Measurements from ENCODE around the gene PATZ1. TPM values are rescaled to one million over a fixed set of nuclear protein-coding genes. Genes with fewer than 3 reads are reported as not detected.

Gene PATZ1
- total and polyA plus RNA-seq, 2 donors = 17.6 to 25.6 TPM

GRCh38 chr22:31288496-31289240 is 57.5 kb downstream of the PATZ1 start:
- WGBS = 81% methylated on average over 5 of the region's 5 CpGs
- H3K27ac ChIP-seq (ENCODE audit: low read depth) = peak overlapping the region; percentile 76
- peaks cover 5% of the 10 kb centered on the region for H3K36me3 ChIP-seq (ENCODE audit: insufficient read depth)
- no peaks in the 10 kb centered on the region for H3K4me1 ChIP-seq (ENCODE audit: insufficient read depth)
- H3K4me3 ChIP-seq (ENCODE audit: low read depth, low read length) = peak overlapping the region; percentile 68
- no peak for DNase-seq (ENCODE audit: extremely low spot score)

DNA sequence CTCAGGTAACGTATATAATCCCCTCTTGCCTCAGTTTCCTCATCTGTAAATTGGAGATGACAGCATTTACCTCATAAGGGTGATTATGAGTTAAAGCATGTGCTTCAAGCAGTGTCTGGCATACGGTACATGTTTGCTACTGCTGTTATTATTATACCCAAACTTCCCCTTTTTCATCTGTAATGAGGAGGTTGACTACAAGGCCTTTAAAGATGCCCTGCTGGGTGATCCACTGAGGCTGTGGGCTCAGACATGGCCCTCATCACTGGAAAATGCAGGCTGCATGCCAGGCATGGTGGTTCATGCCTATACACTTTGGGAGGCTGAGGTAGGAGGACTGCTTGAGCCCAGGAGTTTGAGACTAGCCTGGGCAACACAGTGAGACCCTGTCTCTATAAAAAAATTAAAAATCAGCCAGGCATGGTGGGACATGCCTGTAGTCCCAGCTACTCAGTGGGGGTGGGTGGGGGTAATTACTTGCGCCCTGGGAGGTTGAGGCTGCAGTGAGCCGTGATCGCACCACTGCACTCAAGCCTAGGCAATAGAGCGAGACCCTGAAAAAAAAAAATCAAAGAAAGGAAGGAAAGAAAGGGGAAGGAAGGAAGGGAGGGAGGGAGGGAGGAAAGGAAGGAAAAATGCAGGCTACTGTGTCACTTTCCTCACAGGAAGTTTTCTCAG is 58.2 kb downstream of the PATZ1 start:
- peaks cover 5% of the 10 kb centered on the region for H3K36me3 ChIP-seq (ENCODE audit: insufficient read depth)
- DNase-seq (ENCODE audit: extremely low spot score) = no peak
- 86% methylated on average over 6 of the region's 6 CpGs for WGBS
- H3K4me1 ChIP-seq (ENCODE audit: insufficient read depth) = no peaks in the 10 kb centered on the region
- no peak overlapping the region for H3K4me3 ChIP-seq (ENCODE audit: low read depth, low read length)
- H3K27ac ChIP-seq (ENCODE audit: low read depth) = no peak overlapping the region

DNA sequence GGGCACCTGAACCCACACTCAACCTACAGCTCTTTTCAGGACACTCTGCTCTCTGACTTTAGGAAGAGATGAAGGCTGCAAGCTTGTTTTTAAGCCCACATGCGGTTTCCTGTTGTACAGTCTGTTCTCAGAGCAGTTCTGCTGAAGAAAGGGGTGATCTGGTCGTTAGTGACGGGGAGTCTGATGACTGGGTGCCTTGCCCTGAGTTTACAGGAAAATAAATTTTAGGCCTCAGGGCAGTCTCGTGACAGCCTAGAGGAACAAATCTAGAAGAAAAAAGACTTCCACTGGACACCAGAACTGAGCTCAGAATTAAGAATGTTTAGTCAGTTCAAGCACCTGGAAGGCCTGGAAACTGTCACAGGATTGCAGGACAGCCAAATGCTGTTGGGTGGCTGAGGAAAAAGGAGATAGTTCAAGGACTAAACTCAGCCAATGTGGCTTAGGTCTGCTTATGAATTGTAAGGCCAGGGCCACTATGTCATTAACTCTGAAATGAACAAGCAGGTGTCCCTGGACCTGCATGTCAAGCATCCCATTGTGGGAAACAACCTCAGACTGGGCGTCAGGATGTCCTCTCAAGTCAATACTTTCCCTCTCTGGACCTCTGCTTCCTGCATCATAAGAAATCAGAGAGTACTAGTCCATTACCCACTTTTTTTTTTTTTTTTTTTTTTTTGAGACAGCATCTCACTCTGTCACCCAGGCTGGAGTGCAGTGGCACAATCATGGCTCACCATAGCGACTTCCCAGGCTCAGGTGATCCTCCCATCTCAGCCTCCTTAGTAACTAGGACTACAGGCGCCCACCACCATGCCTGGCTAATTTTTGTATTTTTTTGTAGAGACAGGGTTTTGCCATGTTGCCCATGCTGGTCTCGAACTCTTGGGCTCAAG is 59.5 kb downstream of the PATZ1 start:
- 73% methylated on average over 8 of the region's 8 CpGs for WGBS
- Histone ChIP-seq H3K4me3 (ENCODE audit: low read depth, low read length) (no peak overlapping the region), H3K36me3 (ENCODE audit: insufficient read depth) (peaks cover 5% of the 10 kb centered on the region), H3K27ac (ENCODE audit: low read depth) (peak overlapping the region; percentile 65), H3K4me1 (ENCODE audit: insufficient read depth) (no peaks in the 10 kb centered on the region)
- no peak for DNase-seq (ENCODE audit: extremely low spot score)

DNA sequence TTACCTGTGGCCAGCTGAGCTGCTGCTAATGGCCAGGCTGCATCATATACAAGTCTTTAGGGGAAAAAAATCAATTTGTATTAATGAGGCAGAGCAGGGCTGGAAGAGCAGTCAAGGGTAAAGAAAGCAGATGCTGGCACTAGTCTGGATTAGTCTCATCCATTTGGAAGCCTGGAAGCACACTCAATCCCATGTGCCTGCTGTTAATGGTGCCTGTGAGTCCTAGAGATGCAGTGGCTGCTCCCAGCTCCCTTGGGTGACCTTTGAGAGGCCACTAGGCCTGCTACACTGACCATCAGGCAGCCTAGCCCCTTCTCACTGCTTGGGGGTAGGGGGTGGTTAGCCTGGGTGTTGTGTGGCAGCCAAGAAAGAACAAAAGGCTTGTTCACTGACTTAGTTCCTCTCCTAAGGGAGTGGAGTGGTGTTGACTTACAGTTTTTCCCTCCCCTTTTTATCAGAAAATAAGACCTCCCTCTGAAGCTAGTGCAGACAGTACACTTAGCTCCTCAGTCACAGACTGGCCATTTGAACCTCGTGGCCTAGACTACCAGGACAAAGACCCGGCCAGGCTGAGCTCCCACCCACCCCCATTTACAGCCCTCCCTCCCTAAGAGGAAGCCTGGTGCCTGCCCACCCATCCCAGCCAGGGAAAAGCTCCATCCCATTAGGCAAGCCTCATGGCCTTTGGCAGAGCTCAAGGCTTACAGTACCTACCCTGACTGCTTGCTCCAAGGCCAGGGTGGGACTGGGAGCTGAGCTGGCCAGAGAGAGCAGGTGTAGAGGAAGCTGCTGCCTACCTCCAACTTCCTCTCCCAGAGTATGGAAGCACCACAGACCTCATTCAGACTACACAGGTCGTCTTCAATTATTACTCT is 61.6 kb downstream of the PATZ1 start:
- Histone ChIP-seq H3K36me3 (ENCODE audit: insufficient read depth) (peaks cover 5% of the 10 kb centered on the region), H3K27ac (ENCODE audit: low read depth) (no peak overlapping the region), H3K4me1 (ENCODE audit: insufficient read depth) (no peaks in the 10 kb centered on the region), H3K4me3 (ENCODE audit: low read depth, low read length) (no peak overlapping the region)
- DNase-seq (ENCODE audit: extremely low spot score) = no peak
- 34% methylated on average over 3 of the region's 3 CpGs for whole genome bisulfite sequencing

DNA sequence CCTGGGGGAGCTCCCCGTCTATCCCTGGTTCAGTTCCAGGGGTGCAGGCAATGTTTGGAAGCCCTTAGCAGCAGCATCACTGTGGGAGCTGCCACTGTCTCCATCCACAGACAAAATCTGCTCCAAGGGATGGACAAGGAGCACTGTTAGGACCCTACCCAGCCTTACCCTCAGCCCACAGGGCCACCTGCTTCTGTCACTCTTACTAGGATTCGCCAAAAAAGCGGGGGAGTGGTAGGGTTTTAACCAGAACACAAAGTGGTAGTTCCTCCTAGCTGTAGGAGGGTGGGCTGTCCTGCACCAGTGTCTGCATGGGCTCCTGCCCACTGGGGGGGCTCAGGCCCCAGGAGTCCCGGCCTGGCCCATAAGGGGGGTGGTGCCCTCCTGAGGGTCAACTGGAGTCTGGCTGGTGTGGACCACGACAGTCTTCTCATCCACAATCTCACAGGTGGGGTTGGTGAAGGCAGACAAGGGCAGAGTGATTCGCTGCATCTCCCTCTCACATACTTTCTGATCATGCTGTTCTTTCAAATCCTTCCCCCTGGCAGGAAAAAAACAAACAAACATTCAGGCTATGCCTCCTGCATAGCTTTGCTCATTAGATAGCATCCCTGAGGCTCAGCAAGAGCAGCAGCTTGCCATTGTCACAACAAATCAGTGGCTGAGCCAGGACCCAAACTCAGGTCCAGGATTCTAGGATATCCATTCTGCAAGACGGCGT is 63.2 kb downstream of the PATZ1 start:
- Histone ChIP-seq H3K27ac (ENCODE audit: low read depth) (no peak overlapping the region), H3K4me3 (ENCODE audit: low read depth, low read length) (no peak overlapping the region), H3K4me1 (ENCODE audit: insufficient read depth) (no peaks in the 10 kb centered on the region), H3K36me3 (ENCODE audit: insufficient read depth) (peaks cover 5% of the 10 kb centered on the region)
- 72% methylated on average over 8 of the region's 8 CpGs for WGBS
- DNase-seq (ENCODE audit: extremely low spot score) = no peak

- no peak overlapping the region for H3K27ac ChIP-seq (ENCODE audit: low read depth)
- DNase-seq (ENCODE audit: extremely low spot score) = no peak
- WGBS = 53% methylated on average over 4 of the region's 4 CpGs
- H3K4me3 ChIP-seq (ENCODE audit: low read depth, low read length) = no peak overlapping the region
- H3K36me3 ChIP-seq (ENCODE audit: insufficient read depth) = peaks cover 5% of the 10 kb centered on the region
- no peaks in the 10 kb centered on the region for H3K4me1 ChIP-seq (ENCODE audit: insufficient read depth)
Observed at GRCh38 chr22:31281733-31282132, 64.4 kb downstream of the PATZ1 start.

- no peak overlapping the region for H3K4me3 ChIP-seq (ENCODE audit: low read depth, low read length)
- no peaks in the 10 kb centered on the region for H3K4me1 ChIP-seq (ENCODE audit: insufficient read depth)
- peak overlapping the region; percentile 35 for H3K27ac ChIP-seq (ENCODE audit: low read depth)
- H3K36me3 ChIP-seq (ENCODE audit: insufficient read depth) = peaks cover 1% of the 10 kb centered on the region
- no peak for DNase-seq (ENCODE audit: extremely low spot score)
Observed at GRCh38 chr22:31279821-31280505, 66.2 kb downstream of the PATZ1 start.

DNA sequence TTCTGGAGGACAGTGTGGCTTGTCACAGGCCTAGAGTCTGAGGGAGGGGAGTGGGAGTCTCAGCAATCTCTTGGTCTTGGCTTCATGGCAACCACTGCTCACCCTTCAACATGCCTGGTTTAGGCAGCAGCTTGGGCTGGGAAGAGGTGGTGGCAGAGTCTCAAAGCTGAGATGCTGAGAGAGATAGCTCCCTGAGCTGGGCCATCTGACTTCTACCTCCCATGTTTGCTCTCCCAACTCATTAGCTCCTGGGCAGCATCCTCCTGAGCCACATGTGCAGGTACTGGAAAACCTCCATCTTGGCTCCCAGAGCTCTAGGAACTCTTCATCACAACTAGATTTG is 66.8 kb downstream of the PATZ1 start:
- H3K36me3 ChIP-seq (ENCODE audit: insufficient read depth) = no peaks in the 10 kb centered on the region
- DNase-seq (ENCODE audit: extremely low spot score) = no peak
- no peaks in the 10 kb centered on the region for H3K4me1 ChIP-seq (ENCODE audit: insufficient read depth)
- no peak overlapping the region for H3K4me3 ChIP-seq (ENCODE audit: low read depth, low read length)
- H3K27ac ChIP-seq (ENCODE audit: low read depth) = peak overlapping the region; percentile 33

DNA sequence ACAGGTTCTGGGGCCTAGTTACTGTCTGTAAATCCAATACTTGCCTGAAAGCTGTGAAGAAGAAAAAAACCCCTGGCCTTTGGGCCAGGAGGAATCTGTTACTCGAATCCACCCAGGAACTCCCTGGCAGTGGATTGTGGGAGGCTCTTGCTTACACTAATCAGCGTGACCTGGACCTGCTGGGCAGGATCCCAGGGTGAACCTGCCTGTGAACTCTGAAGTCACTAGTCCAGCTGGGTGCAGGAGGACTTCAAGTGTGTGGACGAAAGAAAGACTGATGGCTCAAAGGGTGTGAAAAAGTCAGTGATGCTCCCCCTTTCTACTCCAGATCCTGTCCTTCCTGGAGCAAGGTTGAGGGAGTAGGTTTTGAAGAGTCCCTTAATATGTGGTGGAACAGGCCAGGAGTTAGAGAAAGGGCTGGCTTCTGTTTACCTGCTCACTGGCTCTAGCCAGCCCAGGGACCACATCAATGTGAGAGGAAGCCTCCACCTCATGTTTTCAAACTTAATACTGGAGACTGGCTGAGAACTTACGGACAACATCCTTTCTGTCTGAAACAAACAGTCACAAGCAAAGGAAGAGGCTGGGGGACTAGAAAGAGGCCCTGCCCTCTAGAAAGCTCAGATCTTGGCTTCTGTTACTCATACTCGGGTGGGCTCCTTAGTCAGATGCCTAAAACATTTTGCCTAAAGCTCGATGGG is 67.4 kb downstream of the PATZ1 start:
- Histone ChIP-seq H3K36me3 (ENCODE audit: insufficient read depth) (no peaks in the 10 kb centered on the region), H3K4me3 (ENCODE audit: low read depth, low read length) (no peak overlapping the region), H3K4me1 (ENCODE audit: insufficient read depth) (no peaks in the 10 kb centered on the region), H3K27ac (ENCODE audit: low read depth) (peak overlapping the region; percentile 33)
- no peak for DNase-seq (ENCODE audit: extremely low spot score)
- 72% methylated on average over 6 of the region's 6 CpGs for WGBS

- H3K36me3 ChIP-seq (ENCODE audit: insufficient read depth) = no peaks in the 10 kb centered on the region
- DNase-seq (ENCODE audit: extremely low spot score) = no peak
- WGBS = 85% methylated on average over 9 of the region's 9 CpGs
- H3K4me3 ChIP-seq (ENCODE audit: low read depth, low read length) = no peak overlapping the region
- no peaks in the 10 kb centered on the region for H3K4me1 ChIP-seq (ENCODE audit: insufficient read depth)
- H3K27ac ChIP-seq (ENCODE audit: low read depth) = peak overlapping the region; percentile 14
Observed at GRCh38 chr22:31278151-31278621, 68.0 kb downstream of the PATZ1 start.

- no peaks in the 10 kb centered on the region for H3K36me3 ChIP-seq (ENCODE audit: insufficient read depth)
- H3K27ac ChIP-seq (ENCODE audit: low read depth) = no peak overlapping the region
- whole genome bisulfite sequencing = 79% methylated on average over 5 of the region's 5 CpGs
Observed at GRCh38 chr22:31277741-31278140, 68.4 kb downstream of the PATZ1 start.

More at GRCh38 chr22:31277741-31278140, 68.4 kb downstream of the PATZ1 start:
- Histone ChIP-seq H3K4me3 (ENCODE audit: low read depth, low read length) (no peak overlapping the region), H3K4me1 (ENCODE audit: insufficient read depth) (no peaks in the 10 kb centered on the region)
- no peak for DNase-seq (ENCODE audit: extremely low spot score)

Data from urinary bladder (tissue), 4 donors.